Right hindlimb (tissue), 1 donor: ENCODE measurements around the gene METTL14.

ENCODE experiments used
- DNase-seq: peaks from one replicate; pipeline ENCODE4 v3.0.0-alpha.2; 2018

Gene METTL14

DNA sequence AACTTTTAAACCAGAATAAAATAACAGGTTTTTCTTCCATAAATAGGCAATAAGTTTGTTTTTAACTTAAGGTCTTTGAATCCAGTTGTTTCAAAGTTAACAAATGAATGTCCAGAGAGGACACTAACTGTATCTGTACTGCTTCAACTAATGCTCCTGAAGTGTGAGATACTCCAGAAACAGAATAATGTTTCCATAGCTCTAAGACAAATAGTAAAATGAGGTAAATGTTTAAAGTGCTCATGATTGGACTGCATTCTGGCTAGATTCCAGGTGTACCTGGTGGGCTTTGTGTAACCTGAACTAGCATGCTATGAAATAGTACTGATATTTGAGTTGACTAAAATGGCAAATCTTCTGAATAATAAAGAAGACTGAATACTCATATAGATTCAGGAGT, 51.7 kb downstream of the METTL14 start:
- no peak for DNase-seq

DNA sequence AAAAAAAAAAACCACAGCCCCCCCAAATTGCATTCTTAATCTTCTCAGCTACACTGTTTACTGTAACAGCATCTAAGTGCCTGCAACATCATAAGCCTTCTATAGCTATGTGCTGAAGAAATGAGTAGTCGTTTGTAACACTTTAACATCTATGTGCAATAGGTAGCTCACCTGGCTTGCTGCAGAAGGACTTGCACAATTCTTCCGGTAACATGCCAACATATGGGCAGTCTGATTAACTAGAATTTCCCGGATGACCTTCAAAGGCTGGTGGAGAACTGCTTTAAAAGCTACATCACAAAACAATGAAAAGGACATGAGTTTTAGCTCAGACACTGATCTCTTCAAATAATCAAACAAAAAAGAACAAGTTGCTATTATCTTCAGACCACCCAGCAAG, 52.9 kb downstream of the METTL14 start:
- DNase-seq: no peak

DNA sequence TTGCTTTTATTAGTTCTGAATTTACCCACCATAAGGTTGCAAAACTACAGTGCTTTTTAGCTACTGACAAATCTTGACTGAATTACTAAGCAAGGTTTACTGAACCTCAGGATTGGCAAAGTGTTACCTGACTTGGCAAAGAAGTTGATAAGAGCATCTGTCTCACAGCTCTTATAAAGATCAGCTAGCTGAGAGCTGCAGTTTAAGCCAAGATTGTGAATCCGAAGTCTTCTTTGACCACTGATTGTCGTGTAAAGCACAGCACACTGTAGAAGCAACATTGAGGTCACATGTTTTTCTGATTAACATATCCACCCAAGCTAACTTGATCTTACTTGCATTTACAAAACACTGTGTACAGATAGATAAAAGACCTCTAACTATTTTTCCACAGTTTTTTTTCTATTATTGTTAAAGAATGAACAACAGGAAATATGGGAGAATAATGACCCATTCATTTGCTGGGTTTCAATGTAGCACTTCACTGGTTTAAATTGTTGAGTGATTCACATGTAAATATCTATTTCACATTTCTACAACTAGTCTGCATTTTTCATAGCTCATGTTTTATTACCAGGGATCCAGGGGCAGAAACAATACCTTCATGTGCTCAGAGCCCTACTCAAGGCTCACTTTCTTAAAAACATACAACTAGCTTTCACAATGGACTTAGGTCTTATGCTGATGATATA, 54.0 kb downstream of the METTL14 start:
- DNase-seq: no peak

DNA sequence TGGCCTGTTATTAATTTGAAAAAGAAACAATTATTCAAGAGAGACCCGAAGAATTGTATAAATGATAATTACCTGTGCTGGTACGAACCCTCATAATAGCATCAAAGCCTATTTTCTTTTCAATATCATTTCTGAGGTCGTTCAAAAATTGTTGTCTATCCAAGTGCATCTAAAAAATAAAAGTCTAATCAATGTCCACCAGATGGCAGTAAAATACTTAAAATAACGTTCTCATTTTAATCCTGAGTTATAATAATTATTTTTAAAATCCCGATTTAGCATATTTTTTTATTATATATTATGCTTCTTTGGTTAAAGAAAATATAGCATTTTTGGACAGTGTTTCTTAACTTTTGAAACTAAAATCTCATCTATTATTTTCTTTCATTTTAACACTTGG, 55.7 kb downstream of the METTL14 start:
- no peak for DNase-seq

DNA sequence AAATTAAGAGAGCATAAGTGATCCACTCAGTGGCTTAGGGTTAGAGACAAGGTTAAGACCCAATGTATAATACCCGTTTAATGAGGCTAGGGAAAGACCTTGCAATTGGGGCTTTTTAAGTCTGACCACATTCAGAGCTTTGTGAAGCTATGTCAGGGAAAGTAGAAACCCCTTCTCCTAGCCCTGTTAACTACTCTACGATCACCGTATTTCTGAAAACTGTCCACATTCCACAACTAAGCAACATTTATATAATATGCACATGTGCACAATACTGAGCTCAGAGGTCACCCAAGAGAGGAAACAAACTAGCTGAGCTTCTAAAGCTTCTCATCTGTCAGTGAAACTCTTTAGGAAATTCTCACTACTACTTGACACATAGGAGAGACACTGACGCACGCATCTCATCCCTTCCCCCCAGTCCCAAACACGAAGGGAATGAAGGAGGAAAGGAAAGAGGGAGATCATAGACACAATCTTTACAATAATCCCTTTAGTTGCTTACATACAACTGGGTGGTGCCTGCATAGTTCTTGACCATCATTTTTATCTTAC, 56.2 kb downstream of the METTL14 start:
- DNase-seq: no peak

DNA sequence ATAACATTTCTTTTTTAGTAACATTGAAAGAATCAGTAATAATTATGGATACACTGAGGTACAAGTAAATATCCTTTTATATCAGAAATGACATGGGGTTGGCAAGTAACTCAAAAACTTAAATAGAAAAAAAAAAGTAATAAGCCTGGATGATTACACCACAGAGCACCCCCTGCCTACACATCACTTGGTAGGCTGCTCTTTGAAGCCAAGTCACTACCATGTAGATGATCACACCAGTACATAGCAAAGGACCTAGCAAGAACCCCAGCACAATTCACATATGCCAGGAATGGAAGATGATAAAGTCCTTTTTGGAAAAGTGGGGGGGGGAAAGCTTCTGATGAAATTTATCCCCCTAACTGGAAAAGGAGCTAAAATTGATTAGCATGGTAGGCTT, 56.9 kb downstream of the METTL14 start:
- DNase-seq: no peak

DNA sequence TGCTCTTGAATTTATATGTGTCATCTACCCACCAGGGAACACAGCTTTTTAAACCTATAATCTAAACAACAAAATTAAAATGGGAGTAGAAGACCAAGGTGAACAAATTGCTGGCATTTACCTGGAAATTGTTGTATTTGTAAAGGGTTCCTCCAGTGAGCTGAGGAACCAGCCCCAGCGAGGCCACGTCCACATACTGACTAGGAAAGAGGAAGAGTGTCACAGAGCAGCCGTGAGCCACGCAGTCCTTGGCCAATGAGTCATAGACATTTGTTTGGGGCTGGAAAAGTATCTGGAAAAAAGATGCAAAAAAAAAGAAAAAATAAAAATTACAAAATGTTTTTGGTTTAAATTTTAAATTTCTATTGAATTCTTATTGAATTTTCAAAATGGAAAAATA, 58.7 kb downstream of the METTL14 start:
- DNase-seq: no peak

DNA sequence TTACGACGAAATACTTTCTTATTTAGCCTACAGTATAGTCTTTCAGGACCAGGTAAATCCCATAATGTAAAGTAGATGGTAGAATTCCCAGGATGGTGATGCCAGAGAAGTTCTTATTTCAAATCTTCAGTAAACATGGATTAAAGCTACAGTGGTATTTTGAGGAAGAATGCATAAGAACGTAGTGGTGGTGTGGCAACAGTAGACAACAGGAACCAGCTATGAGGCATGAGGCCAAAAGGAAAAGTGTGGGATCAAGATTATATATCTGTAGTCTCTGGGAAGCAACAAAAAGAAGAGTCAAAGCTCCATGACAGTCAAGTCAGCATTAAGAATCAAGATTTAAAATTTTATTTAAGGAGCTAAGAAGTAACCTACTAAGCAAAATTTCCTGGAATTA, 60.2 kb downstream of the METTL14 start:
- DNase-seq: no peak

DNA sequence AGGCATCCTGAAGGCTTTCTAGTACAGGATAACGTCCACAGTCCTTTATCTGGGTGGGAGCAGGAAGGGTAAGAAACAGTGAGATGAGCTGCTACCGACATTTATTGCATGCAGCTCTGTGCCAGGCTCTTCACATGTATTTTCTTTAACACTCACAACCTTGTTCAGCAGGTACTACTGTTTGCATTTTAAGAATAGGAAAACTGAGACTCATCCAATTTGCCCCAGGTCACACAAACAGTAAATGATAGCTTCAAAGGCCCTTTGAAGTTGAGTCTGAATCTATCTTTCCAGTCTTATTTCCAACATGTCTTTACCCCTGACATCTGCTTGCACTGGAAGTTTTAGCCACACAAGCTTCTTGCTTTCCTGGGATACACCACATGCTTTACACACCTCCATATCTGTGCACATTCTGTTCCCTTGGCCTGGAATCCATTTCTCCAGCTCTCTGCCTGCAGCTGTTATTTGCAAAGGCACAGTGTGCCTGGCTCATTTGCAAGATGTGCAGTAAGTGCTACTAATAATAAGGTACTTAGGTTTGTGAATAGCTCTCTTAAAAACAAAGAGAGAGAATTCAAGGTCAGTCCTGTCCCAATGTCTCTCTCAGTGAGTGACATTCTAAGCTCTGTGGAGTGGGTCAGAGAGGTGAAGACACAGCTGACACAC, 61.2 kb downstream of the METTL14 start:
- DNase-seq: no peak

DNA sequence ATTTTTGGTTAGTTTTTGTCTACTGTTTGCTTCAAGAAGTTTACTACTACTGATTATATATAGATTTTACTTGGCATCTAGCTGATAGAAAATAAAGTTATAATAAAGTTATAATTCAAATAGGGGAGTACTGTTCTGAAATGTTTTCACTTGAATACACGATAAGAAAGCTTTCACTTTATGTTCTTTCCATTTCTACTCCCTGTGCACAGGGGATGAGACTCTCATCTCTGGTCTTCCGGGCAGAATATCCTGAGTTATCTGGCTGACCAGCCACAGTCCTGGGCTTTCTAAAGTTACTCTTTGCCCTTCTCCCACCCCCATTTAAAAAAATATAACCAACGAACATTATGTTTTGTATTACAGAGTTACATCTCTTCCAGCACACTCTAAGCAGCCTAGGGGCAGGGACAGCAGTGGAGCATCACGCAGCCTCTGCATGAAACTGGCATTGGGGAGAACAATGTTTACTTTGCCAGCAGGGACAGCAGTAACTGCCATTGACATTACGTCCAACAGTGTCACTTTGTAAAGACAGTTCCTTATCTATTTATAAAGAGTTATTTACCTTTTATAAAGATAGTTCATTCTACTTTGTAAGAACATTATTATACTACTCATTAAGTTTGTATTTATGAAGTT, 64.3 kb downstream of the METTL14 start:
- no peak for DNase-seq

DNA sequence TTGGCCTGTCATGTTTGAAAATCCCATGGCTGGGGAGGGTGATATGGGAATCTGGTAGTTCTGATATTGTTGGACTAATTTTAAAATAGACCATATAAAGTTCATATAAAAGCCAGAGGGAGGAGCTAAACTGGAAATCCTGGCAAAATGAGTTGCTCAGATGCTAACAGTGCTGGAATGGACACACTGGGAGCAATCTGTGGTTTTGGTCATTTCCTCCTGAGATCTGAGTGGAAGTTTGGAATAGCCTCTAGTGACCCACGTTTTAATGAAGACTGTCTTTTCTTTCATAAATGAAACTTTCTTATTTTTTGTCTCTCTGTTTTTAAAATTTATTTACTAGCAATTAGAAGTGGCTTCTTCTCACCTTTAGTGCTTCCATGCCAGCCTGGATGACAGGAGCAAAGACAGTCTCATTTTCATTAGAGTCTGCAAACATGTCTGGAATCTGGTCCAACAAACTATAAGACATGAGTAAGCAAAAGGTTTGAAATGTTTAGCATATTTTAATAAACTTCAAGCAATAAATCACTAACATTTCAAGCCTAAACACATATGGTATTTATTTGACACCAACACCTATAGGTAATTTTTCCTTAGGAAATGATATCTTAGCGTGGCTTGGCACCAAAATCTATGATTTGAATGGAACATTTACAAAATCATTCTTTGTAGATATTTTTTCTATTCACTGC, 66.6 kb downstream of the METTL14 start:
- no peak for DNase-seq

DNA sequence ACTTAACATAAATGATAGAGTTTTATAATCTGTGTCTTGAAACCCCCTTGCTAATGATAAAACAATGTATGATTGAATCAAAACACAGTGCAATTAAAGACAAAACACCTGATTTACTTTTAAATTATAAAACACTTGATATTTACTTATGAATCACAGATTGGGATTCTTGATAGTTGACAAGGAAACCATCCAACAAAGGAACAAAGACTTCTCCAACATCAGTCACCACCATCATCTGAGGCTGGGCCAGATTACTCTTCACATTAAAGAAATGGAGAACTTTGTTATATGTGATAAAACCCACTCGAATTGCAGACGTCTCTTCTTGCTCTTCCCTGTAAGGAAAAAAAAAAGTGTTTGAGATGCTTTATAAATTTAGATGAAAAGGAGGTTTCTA, 67.4 kb downstream of the METTL14 start:
- no peak for DNase-seq

DNA sequence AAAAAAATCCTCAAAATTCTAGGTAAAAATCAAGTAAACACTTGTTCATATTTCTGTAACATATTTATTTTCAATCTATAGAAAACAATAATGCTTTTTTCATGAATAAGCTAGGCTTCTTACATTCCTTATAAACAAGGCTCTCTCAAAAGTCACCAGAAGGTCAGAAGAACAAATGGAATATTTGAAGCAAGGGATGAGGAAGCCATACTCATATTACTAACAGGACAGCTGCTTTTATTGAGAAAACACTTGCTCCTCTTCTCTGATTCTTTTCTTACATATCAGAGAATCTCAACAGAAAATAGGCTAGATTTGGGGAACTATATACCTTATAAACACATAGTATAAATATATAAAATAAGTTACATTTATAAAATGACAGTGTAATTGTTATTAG, 67.9 kb downstream of the METTL14 start:
- DNase-seq: no peak

DNA sequence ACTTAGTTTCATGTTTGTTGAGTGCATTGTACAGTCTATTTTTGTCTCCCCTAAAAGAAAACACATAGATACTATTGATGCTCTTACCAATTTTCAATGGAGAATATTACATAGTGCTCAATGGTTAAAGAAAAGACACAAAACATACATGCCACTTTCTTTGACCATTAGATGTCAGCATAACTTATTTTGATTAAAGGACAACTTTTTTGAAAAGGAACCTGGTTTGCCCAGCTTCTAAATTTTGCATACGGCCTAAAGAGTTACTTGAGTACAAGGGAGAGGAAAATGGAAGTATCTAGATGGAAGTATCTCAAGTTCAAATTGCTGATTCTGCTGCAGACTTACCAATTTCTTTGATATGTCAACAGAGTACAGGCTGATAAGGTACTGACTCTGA, 68.5 kb downstream of the METTL14 start:
- no peak for DNase-seq

DNA sequence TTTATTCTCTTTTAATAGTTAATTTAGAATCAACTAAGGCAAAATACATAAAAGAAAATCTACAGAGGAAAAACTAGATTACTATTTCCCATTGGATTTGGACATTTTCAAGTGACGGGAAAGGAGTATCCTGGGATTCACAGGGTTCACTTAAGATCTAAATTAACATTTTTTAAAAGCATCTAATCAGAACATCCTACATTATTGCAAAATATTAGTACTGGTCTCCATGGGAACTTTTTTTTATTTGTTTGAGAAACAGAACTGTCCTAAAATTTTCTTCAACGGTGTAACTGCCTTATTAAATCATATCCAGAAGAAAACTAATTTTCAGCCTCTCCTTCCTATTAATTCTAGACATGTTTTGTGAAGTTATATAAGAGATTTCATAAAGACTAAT, 69.7 kb downstream of the METTL14 start:
- DNase-seq: no peak

DNA sequence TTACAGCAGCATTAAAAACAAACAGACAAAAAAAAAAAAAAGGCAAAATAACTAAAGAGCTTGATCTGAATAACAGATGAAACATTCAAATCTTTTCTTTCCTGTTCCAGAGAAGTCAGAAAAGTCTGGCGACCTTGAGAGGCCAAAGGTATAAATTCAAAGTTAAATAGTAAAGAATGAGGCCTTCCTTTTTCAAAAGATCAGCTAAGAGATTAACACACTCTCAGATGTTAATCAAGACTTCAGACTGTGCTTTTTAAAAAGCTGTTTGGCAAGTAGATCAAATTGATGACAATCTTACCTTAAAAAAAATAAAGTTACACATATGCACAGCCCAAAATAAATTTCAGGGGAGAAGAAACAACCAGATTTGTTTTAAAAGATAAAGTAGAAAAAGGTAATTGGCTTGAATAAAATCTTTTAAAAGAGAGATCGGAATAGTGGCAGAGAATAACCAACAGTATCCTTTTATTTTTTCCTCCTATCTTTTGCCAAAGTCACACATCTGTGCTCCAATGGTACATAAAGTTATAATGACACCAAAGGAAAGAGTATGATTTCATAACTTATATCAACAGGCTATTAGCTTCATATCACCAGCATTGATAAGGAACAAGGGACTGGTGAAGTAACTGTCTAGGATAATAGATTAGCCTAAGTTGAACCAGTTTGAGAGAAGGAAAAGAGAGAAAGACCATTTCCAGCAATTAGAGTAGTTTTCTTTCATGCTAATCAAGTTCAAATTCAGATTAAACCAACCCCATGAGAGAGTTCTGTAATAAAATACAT, 70.4 kb downstream of the METTL14 start:
- no peak for DNase-seq

DNA sequence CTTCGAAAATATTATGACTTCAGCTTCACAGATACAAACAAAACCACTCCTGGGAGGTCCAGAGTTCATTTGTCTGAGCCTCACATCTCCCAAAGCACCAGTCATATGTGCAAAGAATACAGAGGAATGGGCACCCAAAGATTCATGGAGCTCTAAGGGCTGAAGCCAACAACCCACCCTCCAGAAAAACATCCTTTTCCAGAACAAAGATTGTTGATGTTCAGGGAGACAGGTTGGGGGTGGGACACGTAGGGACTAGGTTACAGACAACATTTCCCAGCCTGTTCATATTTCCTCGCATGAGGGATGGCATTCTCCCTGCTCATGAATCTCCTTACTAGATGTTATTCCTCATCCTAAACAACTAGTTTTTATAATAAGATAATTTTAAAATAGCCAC, 71.2 kb downstream of the METTL14 start:
- no peak for DNase-seq

DNA sequence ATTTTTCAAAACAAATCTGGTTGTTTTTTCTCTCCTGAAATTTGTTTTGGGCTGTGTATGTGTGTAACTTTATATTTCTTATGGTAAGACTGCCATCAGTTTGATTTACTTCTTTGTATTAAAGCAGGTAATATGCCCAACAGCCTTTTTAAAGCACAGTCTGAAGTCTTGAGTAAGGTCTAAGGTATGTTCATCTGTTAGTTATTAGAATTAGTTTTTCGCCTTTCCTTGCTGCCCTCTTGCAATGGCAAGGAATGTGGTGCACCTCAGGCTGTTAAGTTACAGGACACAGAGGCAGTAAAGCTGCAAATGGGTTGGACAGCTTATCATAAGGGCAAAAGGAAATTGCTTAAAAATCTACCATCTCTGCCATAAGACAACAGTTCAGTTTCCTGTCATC, 71.8 kb downstream of the METTL14 start:
- DNase-seq: no peak

DNA sequence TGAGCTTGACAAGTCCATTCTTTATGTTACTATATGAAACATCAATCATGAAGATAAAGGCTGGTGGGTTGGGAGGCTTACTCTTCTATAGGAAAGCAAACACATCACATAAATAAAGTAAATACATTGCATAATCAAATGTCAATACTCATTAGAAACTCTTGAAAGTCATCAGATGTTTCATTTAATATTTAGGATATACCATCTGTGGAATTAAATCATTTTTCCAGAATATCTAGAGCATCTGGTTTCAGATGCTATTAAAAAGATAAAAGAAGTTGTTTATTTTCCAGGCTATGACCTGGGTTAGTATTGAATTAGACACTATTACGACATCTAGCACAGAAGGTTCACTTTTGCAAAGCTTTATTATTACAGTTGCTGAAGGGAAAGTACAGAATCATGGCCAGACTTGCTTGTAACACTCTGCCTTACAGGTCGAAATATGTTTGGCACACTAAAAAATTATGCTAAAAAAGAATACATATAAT, 72.6 kb downstream of the METTL14 start:
- no peak for DNase-seq

DNA sequence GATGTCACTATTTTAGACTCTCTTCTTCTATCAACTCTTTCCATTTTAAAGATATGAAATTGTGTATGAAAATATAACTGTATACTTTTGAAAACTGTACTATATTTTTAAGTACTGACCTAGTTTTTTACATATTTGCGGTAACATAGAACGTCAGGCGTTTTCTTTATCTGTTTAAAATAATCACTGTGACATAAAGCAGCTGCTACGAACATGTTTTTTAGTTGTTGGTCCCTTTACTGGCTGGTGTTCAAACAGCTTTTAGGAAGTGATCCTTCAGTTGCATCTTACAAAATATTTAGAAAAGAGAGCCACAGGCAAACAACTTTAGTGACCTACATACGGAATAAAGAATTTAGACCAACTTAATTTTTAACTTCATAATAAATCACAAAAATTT, 73.1 kb downstream of the METTL14 start:
- no peak for DNase-seq

DNA sequence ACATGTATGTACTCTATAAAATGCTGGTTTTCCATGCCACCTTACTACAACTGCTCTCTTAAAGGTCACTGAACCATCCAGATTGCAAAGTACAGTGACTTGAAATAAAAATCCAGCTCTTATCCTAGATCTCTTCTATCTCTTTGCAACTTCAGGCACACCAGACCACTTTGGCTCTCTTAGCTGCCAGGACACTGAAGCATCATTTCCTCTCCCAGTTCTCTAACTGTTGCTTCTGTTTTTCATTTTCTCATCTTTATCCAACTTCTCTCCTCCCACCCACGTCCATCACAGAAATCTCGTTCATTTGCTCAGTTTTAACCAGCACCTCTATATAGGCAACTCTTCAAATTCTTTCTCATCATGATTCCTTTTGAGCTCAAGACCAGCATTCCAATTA, 74.3 kb downstream of the METTL14 start:
- no peak for DNase-seq

DNA sequence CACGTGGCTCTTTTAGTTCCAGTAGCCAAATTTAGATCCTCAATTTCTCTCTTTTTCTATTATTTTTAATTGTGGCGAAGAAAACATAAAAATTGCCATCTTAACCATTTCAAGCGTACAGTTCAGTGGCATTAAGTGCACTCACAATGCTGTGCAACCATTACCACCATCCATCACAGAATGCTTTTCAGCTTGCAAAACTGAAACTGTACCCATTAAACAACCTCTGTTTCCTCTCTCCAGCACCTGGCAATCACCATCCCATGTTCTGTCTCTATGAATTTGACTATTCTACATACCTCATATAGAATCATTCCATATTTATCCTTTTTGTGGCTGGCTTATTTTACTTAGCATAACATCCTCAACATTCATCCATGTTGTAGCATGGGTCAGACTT, 74.9 kb downstream of the METTL14 start:
- DNase-seq: no peak

DNA sequence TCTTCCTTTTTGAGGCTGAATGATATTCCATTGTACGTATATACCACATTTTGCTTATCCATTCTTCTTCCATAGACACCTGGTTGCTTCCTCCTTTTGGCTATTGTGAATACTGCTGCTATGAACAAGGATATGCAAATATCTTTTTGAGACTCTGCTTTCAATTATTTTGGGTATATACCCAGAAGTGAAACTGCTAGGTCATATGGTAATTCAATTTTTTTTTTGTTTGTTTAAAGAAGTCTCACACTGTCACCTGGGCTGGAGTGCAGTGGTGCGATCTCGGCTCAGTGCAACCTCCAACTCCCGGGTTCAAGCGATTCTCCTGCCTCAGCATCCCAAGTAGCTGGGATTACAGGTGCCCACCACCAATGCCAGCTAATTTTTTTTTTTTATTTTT, 75.3 kb downstream of the METTL14 start:
- DNase-seq: no peak
